ENCODE results near the gene LYSMD2. TPM values are rescaled to one million over a fixed set of nuclear protein-coding genes. Genes with fewer than 3 reads are reported as not detected.

The LYSMD2 gene
- total and polyA plus RNA-seq, 9 of the 15 experiments (the other 6 are each of a cell fraction or from before 2014, with no cell fraction given) = 4.3 to 30.3 (median 9.8) TPM

- H3K4me1 ChIP-seq (replicated peaks in 1 of 2; ENCODE audit: control insufficient read depth in 2 of 2, insufficient read depth in 2 of 2, low read length in 2 of 2) = peaks cover 0 to 6% of the 10 kb centered on the region in 2 experiments; a peak in 2 of 5 replicates
- ATAC-seq (no peak), FAIRE-seq (no peak), DNase-seq (ENCODE audit: extremely low read depth in 1 of 4, low spot score in 3 of 4) (no peak)
- POLR2A ChIA-PET = interaction anchor here (1.0 to 3.1 kb wide), 2 partner anchors 8 to 10 kb away, joined by 3 to 9 read pairs; no protein-coding TSS in a partner anchor
- no peaks in the 10 kb centered on the region for H3K27me3 ChIP-seq (ENCODE audit: control insufficient read depth in 2 of 2, insufficient read depth in 2 of 2, low read length in 2 of 2)
- no peak overlapping the region for H3K27ac ChIP-seq (ENCODE audit: extremely low read depth, low read depth, low read length)
- TF ChIP-seq PREB (CRISPR knock-in tag; IDR thresholded peaks at IDR 0.05) (no peak), FOXK2 (conservative IDR thresholded peaks at IDR 0.05 in 1 of 2, IDR thresholded peaks at IDR 0.05 in 1 of 2; ENCODE audit: low read depth in 2 of 2) (no peak), CBFB (CRISPR knock-in tag; IDR thresholded peaks at IDR 0.05) (no peak), ARID2 (IDR thresholded peaks at IDR 0.05) (no peak), ZNF384 (IDR thresholded peaks at IDR 0.05; ENCODE audit: low read depth, low read length) (no peak), PHF21A (IDR thresholded peaks at IDR 0.05; ENCODE audit: borderline replicate concordance, low read depth) (no peak), MEF2A (IDR thresholded peaks at IDR 0.05; ENCODE audit: control insufficient read depth, low read depth, low read length) (no peak), FOXA3 (CRISPR knock-in tag; conservative IDR thresholded peaks at IDR 0.05 in 1 of 2, IDR thresholded peaks at IDR 0.05 in 1 of 2) (no peak), CSDE1 (IDR thresholded peaks at IDR 0.05) (no peak)
- TF ChIP-seq, protein P1, sequence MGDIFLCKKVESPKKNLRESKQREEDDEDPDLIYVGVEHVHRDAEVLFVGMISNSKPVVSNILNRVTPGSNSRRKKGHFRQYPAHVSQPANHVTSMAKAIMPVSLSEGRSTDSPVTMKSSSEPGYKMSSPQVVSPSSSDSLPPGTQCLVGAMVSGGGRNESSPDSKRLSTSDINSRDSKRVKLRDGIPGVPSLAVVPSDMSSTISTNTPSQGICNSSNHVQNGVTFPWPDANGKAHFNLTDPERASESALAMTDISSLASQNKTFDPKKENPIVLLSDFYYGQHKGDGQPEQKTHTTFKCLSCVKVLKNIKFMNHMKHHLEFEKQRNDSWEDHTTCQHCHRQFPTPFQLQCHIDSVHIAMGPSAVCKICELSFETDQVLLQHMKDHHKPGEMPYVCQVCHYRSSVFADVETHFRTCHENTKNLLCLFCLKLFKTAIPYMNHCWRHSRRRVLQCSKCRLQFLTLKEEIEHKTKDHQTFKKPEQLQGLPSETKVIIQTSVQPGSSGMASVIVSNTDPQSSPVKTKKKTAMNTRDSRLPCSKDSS (IDR thresholded peaks at IDR 0.05; ENCODE audit: low read depth, partially characterized antibody) = no peak
- no peak overlapping the region for H3K9ac ChIP-seq (ENCODE audit: insufficient read depth in 1 of 2, low read depth in 2 of 2, low read length in 2 of 2)
- in situ Hi-C loops (cut with MboI) (no loop called here), intact Hi-C loops (cut with micrococcal nuclease) (no loop called here)
- H3K9me3 ChIP-seq (replicated peaks; ENCODE audit: control insufficient read depth, insufficient read depth, low read depth, low read length) = no peaks in the 10 kb centered on the region
- no peaks in the 10 kb centered on the region for H3K79me2 ChIP-seq (ENCODE audit: control insufficient read depth, insufficient read depth, low read length)
- no peak overlapping the region for H3K4me2 ChIP-seq (ENCODE audit: insufficient read depth, low read length)
- H4K20me1 ChIP-seq (replicated peaks; ENCODE audit: control insufficient read depth, insufficient read depth, low read length) = no peaks in the 10 kb centered on the region
- no peak overlapping the region for H3K4me3 ChIP-seq
- no peak overlapping the region for H2AFZ ChIP-seq (ENCODE audit: low read depth, low read length)
- no peaks in the 10 kb centered on the region for H3K9me1 ChIP-seq (ENCODE audit: control insufficient read depth, insufficient read depth, low read length)
- no TSS peak for BruUV-seq (replicated peaks)
- CTCF ChIA-PET (ENCODE audit: low intra/inter-chr PET ratio) = no interaction called here
- H3K36me3 ChIP-seq (ENCODE audit: control insufficient read depth, insufficient read depth, low read length) = no peaks in the 10 kb centered on the region; the same call in 2 of the 3 replicates
- 66% methylated on average over 7 of the region's 7 CpGs for WGBS (ENCODE audit: insufficient coverage, low coverage, missing lambda C conversion rate)
Observed at GRCh38 chr15:51765751-51766150, 28.3 kb upstream of the LYSMD2 start.

Data from K562 (cell line).